ENCODE results near the gene LMCD1.
"Not testable (repeated sequence)": the region's sequence is repeated elsewhere in the genome, so short reads cannot be mapped to it uniquely, and the experiment has no call there.

LMCD1 gene

DNA sequence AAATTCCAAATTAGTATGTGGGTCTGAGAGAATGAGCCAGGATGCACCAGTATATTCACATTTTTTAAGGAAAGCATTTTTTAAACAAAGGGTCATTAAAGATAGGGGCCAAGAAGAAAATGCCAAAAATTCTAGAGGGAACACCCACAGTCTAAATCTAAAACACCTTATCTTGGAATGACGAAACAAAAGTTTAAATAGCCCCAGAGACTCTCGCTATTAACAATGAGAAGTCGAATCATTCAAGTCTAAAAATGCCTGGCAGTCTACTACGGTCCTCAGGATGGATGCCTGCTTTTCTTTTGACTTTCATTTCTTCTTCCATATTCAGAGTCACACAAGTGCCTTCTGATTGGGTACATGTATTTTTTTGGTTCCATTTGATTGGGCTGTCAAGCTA is 76.7 kb downstream of the LMCD1 start:
- TF ChIP-seq, protein P1, sequence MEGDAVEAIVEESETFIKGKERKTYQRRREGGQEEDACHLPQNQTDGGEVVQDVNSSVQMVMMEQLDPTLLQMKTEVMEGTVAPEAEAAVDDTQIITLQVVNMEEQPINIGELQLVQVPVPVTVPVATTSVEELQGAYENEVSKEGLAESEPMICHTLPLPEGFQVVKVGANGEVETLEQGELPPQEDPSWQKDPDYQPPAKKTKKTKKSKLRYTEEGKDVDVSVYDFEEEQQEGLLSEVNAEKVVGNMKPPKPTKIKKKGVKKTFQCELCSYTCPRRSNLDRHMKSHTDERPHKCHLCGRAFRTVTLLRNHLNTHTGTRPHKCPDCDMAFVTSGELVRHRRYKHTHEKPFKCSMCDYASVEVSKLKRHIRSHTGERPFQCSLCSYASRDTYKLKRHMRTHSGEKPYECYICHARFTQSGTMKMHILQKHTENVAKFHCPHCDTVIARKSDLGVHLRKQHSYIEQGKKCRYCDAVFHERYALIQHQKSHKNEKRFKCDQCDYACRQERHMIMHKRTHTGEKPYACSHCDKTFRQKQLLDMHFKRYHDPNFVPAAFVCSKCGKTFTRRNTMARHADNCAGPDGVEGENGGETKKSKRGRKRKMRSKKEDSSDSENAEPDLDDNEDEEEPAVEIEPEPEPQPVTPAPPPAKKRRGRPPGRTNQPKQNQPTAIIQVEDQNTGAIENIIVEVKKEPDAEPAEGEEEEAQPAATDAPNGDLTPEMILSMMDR (IDR thresholded peaks at IDR 0.05) = no peak
- H3K4me1 ChIP-seq = peaks cover 5 to 38% (median 19%) of the 10 kb centered on the region in 4 donors
- no peaks in the 10 kb centered on the region for H3K9me3 ChIP-seq
- intact Hi-C loops (cut with DNase I; ENCODE audit: low total_unique reads) = no loop called here
- H3K27me3 ChIP-seq = no peaks in the 10 kb centered on the region
- peaks cover 0 to 15% (median 7%) of the 10 kb centered on the region in 3 donors for H3K36me3 ChIP-seq
- no peak overlapping the region for H3K4me3 ChIP-seq
- DNase-seq = no peak
- no peak overlapping the region for H3K27ac ChIP-seq

DNA sequence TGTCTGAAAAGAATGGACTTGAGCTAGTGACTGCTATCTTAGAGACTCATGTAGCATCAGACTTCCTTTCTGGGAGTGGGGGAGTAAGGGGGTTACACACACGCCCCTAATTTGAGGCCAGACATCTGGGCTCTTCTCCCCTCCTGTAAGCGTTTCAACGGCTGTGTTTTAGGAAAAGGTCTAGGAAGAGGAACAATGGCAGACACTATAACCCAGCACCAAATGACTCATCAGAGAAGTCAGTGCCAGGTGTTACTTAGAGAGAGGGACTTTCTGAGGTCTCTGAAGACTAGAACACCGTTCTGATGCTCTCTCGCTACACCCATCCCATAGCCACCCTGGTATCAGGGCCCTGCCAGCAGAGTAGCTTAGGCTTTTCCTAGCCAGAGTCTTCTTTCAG is 77.5 kb downstream of the LMCD1 start:
- peak overlapping the region; percentile 14 to 20 for H3K27ac ChIP-seq
- no peaks in the 10 kb centered on the region for H3K9me3 ChIP-seq
- peaks cover 0 to 15% (median 7%) of the 10 kb centered on the region in 3 donors for H3K36me3 ChIP-seq
- TF ChIP-seq, protein P1 (IDR thresholded peaks at IDR 0.05) = no peak
- peaks cover 4 to 30% (median 12%) of the 10 kb centered on the region in 4 donors for H3K4me1 ChIP-seq
- DNase-seq = no peak
- H3K4me3 ChIP-seq = no peak overlapping the region
- intact Hi-C loops (cut with DNase I; ENCODE audit: low total_unique reads) = no loop called here
- H3K27me3 ChIP-seq = no peaks in the 10 kb centered on the region

DNA sequence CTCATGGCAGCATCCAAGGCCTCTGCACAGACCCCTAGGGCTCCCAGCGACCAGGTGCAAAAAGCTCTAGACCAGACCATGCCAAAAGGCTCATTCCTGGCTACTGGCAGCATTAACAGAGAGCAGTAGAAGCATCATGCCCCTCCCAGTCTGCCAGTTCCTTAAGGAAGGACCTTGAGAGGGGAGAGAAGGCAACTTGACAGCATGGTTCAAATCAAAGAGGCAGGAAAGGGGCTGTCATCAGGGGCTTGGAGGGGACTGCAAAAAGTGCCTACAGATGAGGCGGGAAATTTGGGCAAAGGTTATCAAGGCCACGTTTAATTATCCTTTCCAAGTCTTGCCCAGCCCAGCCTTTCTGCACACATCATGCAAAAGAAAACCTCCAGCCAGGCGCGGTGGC is 78.3 kb downstream of the LMCD1 start:
- Histone ChIP-seq H3K36me3 (peaks cover 0 to 13% (median 7%) of the 10 kb centered on the region in 3 donors), H3K4me1 (peaks cover 0 to 22% (median 6%) of the 10 kb centered on the region in 4 donors), H3K4me3 (no peak overlapping the region), H3K27me3 (no peaks in the 10 kb centered on the region), H3K9me3 (no peaks in the 10 kb centered on the region), H3K27ac (peak overlapping the region; percentile 10 to 14)
- intact Hi-C loops (cut with DNase I; ENCODE audit: low total_unique reads) = no loop called here
- no peak for DNase-seq
- TF ChIP-seq, protein P1 (IDR thresholded peaks at IDR 0.05) = no peak

DNA sequence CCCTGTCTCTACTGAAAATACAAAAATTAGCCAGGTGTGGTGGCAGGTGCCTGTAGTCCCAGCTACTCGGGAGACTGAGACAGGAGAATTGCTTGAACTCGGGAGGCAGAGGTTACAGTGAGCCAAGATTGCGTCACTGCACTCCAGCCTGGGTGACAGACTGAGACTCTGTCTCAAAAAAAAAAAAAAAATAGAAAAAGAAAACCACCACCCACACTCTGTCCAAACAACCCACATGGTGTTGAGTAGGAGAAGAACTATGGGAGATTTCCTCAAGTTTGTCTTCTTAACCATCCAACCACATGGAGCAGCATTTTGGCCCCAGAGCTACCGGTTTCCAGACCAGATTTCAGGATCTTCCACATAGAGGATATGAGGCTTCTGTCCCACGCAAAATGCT is 78.8 kb downstream of the LMCD1 start:
- H3K4me3 ChIP-seq; intact Hi-C loops (cut with DNase I; ENCODE audit: low total_unique reads); DNase-seq; H3K36me3 ChIP-seq; H3K27me3 ChIP-seq; H3K9me3 ChIP-seq: not testable (repeated sequence)
- Histone ChIP-seq H3K27ac (peak overlapping the region in 1 of 2 donors; percentile 10), H3K4me1 (peaks cover 0 to 17% (median 2%) of the 10 kb centered on the region in 4 donors)

DNA sequence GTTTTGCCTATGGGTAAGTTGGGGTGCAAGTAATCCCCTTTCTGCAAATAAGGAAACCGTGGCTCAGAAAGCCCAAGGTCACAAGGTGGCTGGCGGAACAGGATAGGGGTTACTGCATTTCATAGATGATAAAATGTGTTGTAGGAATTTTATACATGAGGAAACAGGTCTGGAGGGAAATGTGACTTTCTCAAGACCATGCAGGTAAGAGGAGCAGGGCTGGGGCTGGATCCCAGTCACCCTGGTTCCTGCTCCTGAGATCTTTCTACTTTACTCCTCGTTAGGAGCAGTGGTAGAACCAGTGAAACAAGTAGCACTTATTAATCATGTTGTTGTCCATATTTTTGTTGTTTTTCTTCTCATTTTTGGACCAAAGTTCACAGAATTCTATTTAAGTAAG is 79.8 kb downstream of the LMCD1 start:
- no peak for DNase-seq
- intact Hi-C loops (cut with DNase I; ENCODE audit: low total_unique reads) = no loop called here
- no peak overlapping the region for H3K27ac ChIP-seq

DNA sequence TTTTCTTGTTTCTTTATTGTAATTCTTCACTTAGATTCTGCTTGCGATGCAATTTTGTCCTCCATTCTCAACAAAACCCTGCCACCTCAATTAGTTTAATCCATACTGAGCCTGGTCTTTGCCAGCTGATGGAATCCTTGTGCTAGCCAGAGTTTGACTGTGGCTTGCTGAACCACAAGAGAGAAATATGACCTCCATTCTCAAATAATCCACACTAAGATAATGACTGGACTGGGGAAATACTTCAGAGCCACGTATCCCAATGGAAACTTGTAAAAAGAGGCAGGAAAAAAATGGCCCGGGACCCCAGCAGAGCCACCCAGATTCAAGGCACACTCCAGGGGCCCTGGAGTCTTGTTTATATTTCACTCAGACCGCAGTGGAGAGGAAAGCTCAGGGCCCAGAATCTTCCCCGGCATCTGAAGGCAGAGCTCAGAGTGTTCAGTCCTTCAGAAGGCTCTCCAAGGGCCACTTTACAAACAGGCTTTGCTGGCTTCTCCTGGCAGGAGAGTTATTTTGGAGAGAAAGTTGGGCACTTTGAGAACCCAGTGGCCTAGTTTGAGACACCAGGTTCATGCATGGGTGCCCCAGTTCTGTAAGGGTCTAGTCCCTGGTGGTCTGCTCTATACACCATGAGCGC is 80.3 kb downstream of the LMCD1 start:
- H3K36me3 ChIP-seq = no peaks in the 10 kb centered on the region
- no peaks in the 10 kb centered on the region for H3K9me3 ChIP-seq
- TF ChIP-seq, protein P1 (IDR thresholded peaks at IDR 0.05) = no peak
- no peaks in the 10 kb centered on the region for H3K27me3 ChIP-seq
- peaks cover 0 to 2% (median 0%) of the 10 kb centered on the region in 4 donors for H3K4me1 ChIP-seq
- no peak overlapping the region for H3K4me3 ChIP-seq
- DNase-seq = no peak
- H3K27ac ChIP-seq = no peak overlapping the region
- intact Hi-C loops (cut with DNase I; ENCODE audit: low total_unique reads) = no loop called here

More for the DNA sequence above, 79.8 kb downstream of the LMCD1 start:
- Histone ChIP-seq H3K27me3 (no peaks in the 10 kb centered on the region), H3K9me3 (no peaks in the 10 kb centered on the region), H3K36me3 (peaks cover 0 to under 1% (median 0%) of the 10 kb centered on the region in 3 donors), H3K4me3 (no peak overlapping the region), H3K4me1 (peaks cover 0 to 7% (median 0%) of the 10 kb centered on the region in 4 donors)
- TF ChIP-seq, protein P1 (IDR thresholded peaks at IDR 0.05) = no peak
